Endothelial cell of umbilical vein (primary cell): ENCODE measurements around the gene LPP.

ENCODE experiments used
- EZH2 ChIP-seq: IDR thresholded peaks from 2 replicates; pipeline ENCODE4 v1.6.1; 2012; ENCODE audit warnings: borderline replicate concordance, low read depth, mild to moderate bottlenecking, moderate library complexity, low read length, inconsistent platforms; ENCODE audit not compliant: severe bottlenecking
- POLR2AphosphoS5 ChIP-seq: IDR thresholded peaks from 2 replicates; pipeline ENCODE4 v1.6.1; 2012; ENCODE audit warnings: low read depth, mild to moderate bottlenecking, control low read depth, low read length, moderate library complexity; ENCODE audit not compliant: insufficient read depth
- TF ChIP-seq, protein P1 (sequence below), 2 donors: IDR thresholded peaks; 1 replicate in 1 of 2; 2 replicates in 1 of 2; pipeline ENCODE4 v1.5.1; 2011; ENCODE audit warnings: low read length in 2 of 2, mild to moderate bottlenecking in 2 of 2, moderate library complexity in 2 of 2, control low read depth in 1 of 2, inconsistent platforms in 1 of 2, low read depth in 1 of 2; ENCODE audit not compliant: insufficient read depth in 1 of 2; ENCODE audit errors: extremely low read depth in 1 of 2
- TF ChIP-seq, protein P2 (sequence below): IDR thresholded peaks from 2 replicates; pipeline ENCODE4 v1.6.1; 2011; ENCODE audit not compliant: insufficient read depth, insufficient read length

DNA sequence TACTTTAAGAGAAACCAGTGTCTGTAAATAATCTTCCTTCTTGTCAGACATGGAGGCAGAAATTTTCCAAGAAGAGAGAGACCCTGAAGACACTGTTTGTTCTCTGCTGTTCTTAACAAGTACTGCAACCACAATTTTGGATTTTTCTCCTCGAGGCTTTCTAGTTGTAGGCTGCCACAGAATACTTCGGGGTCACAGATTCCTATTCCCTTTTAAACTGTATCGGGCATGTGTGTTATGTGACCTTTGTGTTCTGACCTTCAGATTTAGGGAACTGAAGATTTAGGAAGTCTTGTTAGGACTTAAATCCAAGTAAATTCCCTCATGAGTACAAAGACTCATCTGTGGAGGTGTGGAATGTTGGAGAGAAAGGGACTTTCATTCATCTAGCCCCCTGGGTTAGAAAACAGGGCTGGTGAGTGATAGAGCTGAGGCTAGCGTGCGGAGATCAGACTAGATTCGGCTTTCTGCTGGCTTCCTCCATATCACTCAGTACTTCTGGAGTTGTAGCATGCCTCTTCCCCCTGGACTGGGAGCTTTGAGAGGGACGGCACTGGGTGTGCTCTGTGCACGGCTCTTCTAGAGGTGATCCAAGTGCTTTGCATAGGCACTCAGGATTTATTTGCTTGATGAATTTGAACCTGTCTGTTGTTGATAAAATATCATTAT, 237.0 kb downstream of the LPP start:
- TF ChIP-seq, protein P1, sequence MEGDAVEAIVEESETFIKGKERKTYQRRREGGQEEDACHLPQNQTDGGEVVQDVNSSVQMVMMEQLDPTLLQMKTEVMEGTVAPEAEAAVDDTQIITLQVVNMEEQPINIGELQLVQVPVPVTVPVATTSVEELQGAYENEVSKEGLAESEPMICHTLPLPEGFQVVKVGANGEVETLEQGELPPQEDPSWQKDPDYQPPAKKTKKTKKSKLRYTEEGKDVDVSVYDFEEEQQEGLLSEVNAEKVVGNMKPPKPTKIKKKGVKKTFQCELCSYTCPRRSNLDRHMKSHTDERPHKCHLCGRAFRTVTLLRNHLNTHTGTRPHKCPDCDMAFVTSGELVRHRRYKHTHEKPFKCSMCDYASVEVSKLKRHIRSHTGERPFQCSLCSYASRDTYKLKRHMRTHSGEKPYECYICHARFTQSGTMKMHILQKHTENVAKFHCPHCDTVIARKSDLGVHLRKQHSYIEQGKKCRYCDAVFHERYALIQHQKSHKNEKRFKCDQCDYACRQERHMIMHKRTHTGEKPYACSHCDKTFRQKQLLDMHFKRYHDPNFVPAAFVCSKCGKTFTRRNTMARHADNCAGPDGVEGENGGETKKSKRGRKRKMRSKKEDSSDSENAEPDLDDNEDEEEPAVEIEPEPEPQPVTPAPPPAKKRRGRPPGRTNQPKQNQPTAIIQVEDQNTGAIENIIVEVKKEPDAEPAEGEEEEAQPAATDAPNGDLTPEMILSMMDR (IDR thresholded peaks at IDR 0.05; ENCODE audit: extremely low read depth in 1 of 2, insufficient read depth in 1 of 2, low read depth in 1 of 2, low read length in 2 of 2) = no peak
- no peak for TF ChIP-seq POLR2AphosphoS5
- no peak for TF ChIP-seq EZH2
- TF ChIP-seq, protein P2, sequence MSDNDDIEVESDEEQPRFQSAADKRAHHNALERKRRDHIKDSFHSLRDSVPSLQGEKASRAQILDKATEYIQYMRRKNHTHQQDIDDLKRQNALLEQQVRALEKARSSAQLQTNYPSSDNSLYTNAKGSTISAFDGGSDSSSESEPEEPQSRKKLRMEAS = no peak
